Measurements from ENCODE around the gene CKM. TPM values are rescaled to one million over a fixed set of nuclear protein-coding genes. Genes with fewer than 3 reads are reported as not detected.

CKM gene
- total RNA-seq (2022; extraction: Qiagen RNA extraction; ENCODE audit: low read depth), result not detected in 5 replicates

DNA sequence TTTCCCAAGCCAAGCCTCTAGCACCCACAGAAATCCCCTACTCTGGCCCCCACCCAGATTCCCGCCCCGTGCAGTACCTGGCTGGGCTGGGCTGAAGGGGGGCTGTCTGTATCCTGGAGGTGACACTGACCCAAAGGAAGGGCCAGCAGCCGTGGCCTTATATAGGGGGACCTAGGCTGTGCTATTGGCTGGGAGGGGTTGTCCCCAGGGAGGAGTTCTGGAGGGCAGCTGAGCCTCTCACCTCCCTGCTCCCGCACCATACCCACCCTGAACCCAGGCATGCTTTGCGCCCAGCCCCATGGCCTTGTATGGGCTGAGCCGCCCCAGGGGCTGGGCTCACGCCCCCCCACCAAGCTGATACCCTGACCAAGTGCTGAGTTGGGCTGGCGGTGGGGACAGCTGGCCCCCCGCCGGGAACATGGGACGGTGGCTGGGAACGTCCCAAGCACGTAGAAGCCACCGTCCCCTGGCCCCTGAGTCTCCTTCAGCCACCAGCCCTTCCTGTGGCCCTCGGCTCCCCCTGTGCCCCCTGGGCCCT, at the start of gene CKM:
CKM (minus strand) TSS at position 132 of the 538 bp plus-strand sequence. CDS start 3,162 bp downstream, outside the sequence.

DNA sequence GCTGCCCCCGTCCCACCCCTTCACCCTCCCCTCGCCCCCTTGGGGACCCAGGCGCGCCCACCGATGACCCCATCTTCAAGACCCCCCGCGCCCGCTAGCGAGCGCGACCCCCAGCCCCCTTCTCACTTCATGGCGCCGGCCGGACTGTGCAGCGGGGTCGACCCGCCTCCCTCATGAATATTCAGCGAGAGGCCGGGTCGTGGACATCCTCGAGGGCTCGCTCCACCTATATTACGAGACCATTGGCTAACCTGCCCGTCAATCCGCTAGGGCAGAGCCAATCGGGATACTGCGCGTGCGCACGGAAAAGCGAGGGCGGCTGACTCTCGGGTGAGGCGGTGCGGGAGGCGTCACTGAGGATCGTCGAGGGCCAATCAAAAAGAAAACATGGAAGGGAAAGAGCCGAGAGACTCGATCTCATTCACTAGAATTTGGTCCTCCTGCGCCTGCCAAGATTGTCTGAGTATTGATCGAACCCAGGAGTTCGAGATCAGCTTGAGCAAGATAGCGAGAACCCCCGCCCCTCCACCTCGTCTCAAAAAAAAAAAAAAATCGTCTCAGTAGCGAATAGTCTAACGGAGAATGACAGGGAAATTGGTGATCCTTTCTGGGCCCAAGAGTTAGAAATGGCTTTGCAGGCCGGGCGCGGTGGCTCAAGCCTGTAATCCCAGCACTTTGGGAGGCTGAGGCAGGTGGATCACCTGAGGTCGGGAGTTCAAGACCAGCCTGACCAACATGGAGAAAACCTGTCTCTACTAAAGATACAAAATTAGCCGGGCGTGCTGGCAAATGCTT, 47.9 kb upstream of the CKM start, which contains the start of gene ERCC2:
ERCC2 (minus strand) TSS at position 164 of the 795 bp plus-strand sequence; CDS start at position 131, 33 bp downstream.

DNA sequence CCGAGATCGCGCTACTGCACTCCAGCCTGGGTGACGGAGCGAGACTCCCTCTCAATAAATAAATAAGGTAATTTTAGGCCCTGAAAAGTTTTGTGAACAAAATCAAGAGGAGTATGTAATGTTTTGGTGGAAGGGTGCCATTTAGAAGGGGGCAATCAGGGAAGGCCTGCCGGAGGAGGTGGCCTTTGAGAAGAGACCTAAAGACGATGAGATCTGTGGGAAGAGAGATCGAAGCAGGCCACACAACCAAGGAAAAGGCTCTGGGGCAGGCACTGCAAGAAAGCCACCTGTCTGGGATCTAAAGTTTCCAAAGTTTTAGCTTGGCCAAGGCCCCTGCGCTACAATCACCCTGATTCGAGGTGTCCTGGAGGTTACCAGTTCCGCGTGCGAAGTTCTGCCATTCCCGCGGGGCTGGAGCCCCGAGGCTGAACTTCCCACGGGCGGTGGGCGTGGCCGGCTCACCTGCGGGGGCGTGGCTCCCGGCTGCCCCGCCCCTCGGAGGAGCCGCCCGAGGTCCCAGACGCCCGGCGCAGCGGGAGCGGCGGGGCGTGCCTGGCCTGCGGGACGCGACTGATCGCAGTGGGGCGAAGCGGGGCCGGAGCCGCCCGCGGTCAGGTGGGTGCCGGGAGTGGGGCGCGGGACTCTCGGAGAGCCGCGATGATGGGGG, 17.7 kb upstream of the CKM start, which contains the start of gene KLC3:
KLC3 (plus strand) TSS at position 519 of the 667 bp plus-strand sequence. CDS start 4,792 bp downstream, outside the sequence.

Other genes with a start within 250 kb of the CKM start
- 5.1 to 9.5 TPM (median 8.6 TPM) in 5 replicates for gene ZNF296, start 246.4 kb downstream of the CKM start, total RNA-seq (2022; extraction: Qiagen RNA extraction; ENCODE audit: low read depth)
- gene GEMIN7, start 243.6 kb downstream of the CKM start, total RNA-seq (2022; extraction: Qiagen RNA extraction; ENCODE audit: low read depth), result 85.5 to 94.6 TPM (median 87.1 TPM) in 5 replicates
- gene PPP1R37, start 229.7 kb downstream of the CKM start, total RNA-seq (2022; extraction: Qiagen RNA extraction; ENCODE audit: low read depth), result 22.9 to 30.9 TPM (median 28.4 TPM) in 5 replicates
- 0.06 to 0.13 TPM (median 0.08 TPM) in 5 replicates for gene NKPD1, start 161.9 kb downstream of the CKM start, total RNA-seq (2022; extraction: Qiagen RNA extraction; ENCODE audit: low read depth)
- 32.8 to 43.4 TPM (median 42.7 TPM) in 5 replicates for gene TRAPPC6A, start 144.6 kb downstream of the CKM start, total RNA-seq (2022; extraction: Qiagen RNA extraction; ENCODE audit: low read depth)
- gene BLOC1S3, start 144.1 kb downstream of the CKM start, total RNA-seq (2022; extraction: Qiagen RNA extraction; ENCODE audit: low read depth), result 10.3 to 15.3 TPM (median 12.8 TPM) in 5 replicates
- 0.78 to 1.4 TPM (median 1.2 TPM) in 5 replicates for gene EXOC3L2, start 77.5 kb downstream of the CKM start, total RNA-seq (2022; extraction: Qiagen RNA extraction; ENCODE audit: low read depth)
- 5.4 to 7.9 TPM (median 7.7 TPM) in 5 replicates for gene MARK4, start 71.6 kb downstream of the CKM start, total RNA-seq (2022; extraction: Qiagen RNA extraction; ENCODE audit: low read depth)
- gene KLC3, start 17.9 kb upstream of the CKM start, total RNA-seq (2022; extraction: Qiagen RNA extraction; ENCODE audit: low read depth), result 0.53 to 0.78 TPM (median 0.72 TPM) in 5 replicates
- gene ERCC2, start 47.7 kb upstream of the CKM start, total RNA-seq (2022; extraction: Qiagen RNA extraction; ENCODE audit: low read depth), result 10.3 to 14.6 TPM (median 12.0 TPM) in 5 replicates
- 22.3 to 33.2 TPM (median 26.9 TPM) in 5 replicates for gene PPP1R13L, start 82.2 kb upstream of the CKM start, total RNA-seq (2022; extraction: Qiagen RNA extraction; ENCODE audit: low read depth)
- 43.7 to 53.6 TPM (median 44.4 TPM) in 5 replicates for gene POLR1G, start 83.8 kb upstream of the CKM start, total RNA-seq (2022; extraction: Qiagen RNA extraction; ENCODE audit: low read depth)
- 126 to 160 TPM (median 149 TPM) in 5 replicates for gene ERCC1, start 101.0 kb upstream of the CKM start, total RNA-seq (2022; extraction: Qiagen RNA extraction; ENCODE audit: low read depth)
- 13.4 to 19.5 TPM (median 15.8 TPM) in 5 replicates for gene FOSB, start 145.1 kb upstream of the CKM start, total RNA-seq (2022; extraction: Qiagen RNA extraction; ENCODE audit: low read depth)
- 8.0 to 12.5 TPM (median 9.8 TPM) in 5 replicates for gene RTN2, start 174.2 kb upstream of the CKM start, total RNA-seq (2022; extraction: Qiagen RNA extraction; ENCODE audit: low read depth)
- gene PPM1N, start 175.6 kb upstream of the CKM start, total RNA-seq (2022; extraction: Qiagen RNA extraction; ENCODE audit: low read depth), result 6.5 to 8.5 TPM (median 7.4 TPM) in 5 replicates
- 109 to 126 TPM (median 118 TPM) in 5 replicates for gene VASP, start 184.6 kb upstream of the CKM start, total RNA-seq (2022; extraction: Qiagen RNA extraction; ENCODE audit: low read depth)